ENCODE measurements around the gene USP2.

- no peak for TF ChIP-seq GATA2 (IDR thresholded peaks at IDR 0.05; ENCODE audit: low read depth, low read length)
- no peak for TF ChIP-seq GATA3 (IDR thresholded peaks at IDR 0.05; ENCODE audit: low read depth, low read length)
Observed at GRCh38 chr11:119335091-119335654, 46.3 kb downstream of the USP2 start.
